SK-N-SH (cell line): ENCODE results near the gene NRIP1. TPM values are rescaled to one million over a fixed set of nuclear protein-coding genes. Genes with fewer than 3 reads are reported as not detected.

Source experiments
- CTCF ChIA-PET: fragments of 300-600, 350-600 bp; formaldehyde crosslinking; extraction: SDS; loops from one replicate; lab custom pipeline; 2021; lab: Yijun Ruan, JAX
- POLR2A ChIA-PET: fragments of 350-600 bp; sonication (Branson Sonifier 250); formaldehyde crosslinking; extraction: SDS; loops from one replicate; lab custom pipeline; 2020; ENCODE audit warnings: antibody characterized with exemption, inconsistent platforms; lab: Yijun Ruan, JAX
- DNase-seq: peaks from one replicate; pipeline ENCODE4 v3.0.0; 2012
- H2AFZ ChIP-seq: fragments of 200-600 bp; sonication (generic); 2 replicates; pipeline ENCODE4 v1.8.1; 2016; ENCODE audit warnings: antibody characterized with exemption, mild to moderate bottlenecking, low read depth
- H3F3A ChIP-seq: fragments of 200-600 bp; sonication (generic); replicated peaks from 2 replicates; pipeline ENCODE3; 2016; ENCODE audit warnings: antibody characterized with exemption, mild to moderate bottlenecking; ENCODE audit not compliant: insufficient read depth
- H3K27ac ChIP-seq, 2 experiments: fragments of 200-500 bp in 1 of 2; fragments of 200-600 bp in 1 of 2; sonication (Bioruptor generic) in 1 of 2; sonication (generic), shearing (Covaris generic) in 1 of 2; 2 replicates each; pipeline versions ENCODE4 v1.5.1 to v1.6.1; 2014 to 2016; ENCODE audit warnings: low read depth in 2 of 2, inconsistent platforms in 1 of 2, low read length in 1 of 2, mild to moderate bottlenecking in 1 of 2, mixed read lengths in 1 of 2
- H3K27me3 ChIP-seq: fragments of 200-600 bp; sonication (generic), shearing (Covaris generic); 2 replicates; pipeline ENCODE4 v1.6.1; 2016; ENCODE audit warnings: mixed run types; ENCODE audit not compliant: insufficient read depth
- H3K36me3 ChIP-seq, 2 experiments: fragments of 200-500 bp in 1 of 2; fragments of 200-600 bp in 1 of 2; sonication (Bioruptor generic) in 1 of 2; sonication (generic) in 1 of 2; replicated peaks in 1 of 2; 2 replicates each; pipeline versions ENCODE3 to v1.5.1; 2014 to 2016; ENCODE audit warnings: low read length in 1 of 2, mild to moderate bottlenecking in 1 of 2; ENCODE audit not compliant: insufficient read depth in 2 of 2, control insufficient read depth in 1 of 2
- H3K4me1 ChIP-seq, 2 experiments: fragments of 200-500 bp in 1 of 2; fragments of 200-600 bp in 1 of 2; sonication (Bioruptor generic) in 1 of 2; sonication (generic), shearing (Covaris generic) in 1 of 2; 2 replicates each; pipeline versions ENCODE4 v1.5.1 to v1.6.1; 2014 to 2016; ENCODE audit warnings: low read depth in 1 of 2, low read length in 1 of 2, mixed run types in 1 of 2; ENCODE audit not compliant: insufficient read depth in 2 of 2, control insufficient read depth in 1 of 2
- H3K4me2 ChIP-seq: fragments of 200-600 bp; sonication (generic), shearing (Covaris generic); 2 replicates; pipeline ENCODE4 v1.6.1; 2017; ENCODE audit warnings: mixed run types
- H3K4me3 ChIP-seq, 2 experiments: fragments of 200-500 bp in 1 of 2; fragments of 200-600 bp in 1 of 2; sonication (Bioruptor generic) in 1 of 2; sonication (generic), shearing (Covaris generic) in 1 of 2; 2 replicates each; pipeline versions ENCODE4 v1.5.1 to v1.8.1; 2014 to 2016; ENCODE audit warnings: low read depth in 2 of 2, inconsistent platforms in 1 of 2, low read length in 1 of 2, mild to moderate bottlenecking in 1 of 2, mixed read lengths in 1 of 2, moderate library complexity in 1 of 2
- H3K79me2 ChIP-seq: fragments of 200-600 bp; sonication (generic); 2 replicates; pipeline ENCODE4 v1.8.1; 2017; ENCODE audit warnings: mild to moderate bottlenecking; ENCODE audit not compliant: insufficient read depth
- H3K9ac ChIP-seq: fragments of 200-600 bp; sonication (generic); 2 replicates; pipeline ENCODE4 v1.6.1; 2017; ENCODE audit warnings: mixed run types
- H3K9me2 ChIP-seq: fragments of 200-600 bp; sonication (generic); 2 replicates; pipeline ENCODE4 v1.6.1; 2017; ENCODE audit warnings: mixed run types
- H3K9me3 ChIP-seq: fragments of 200-600 bp; sonication (generic); 2 replicates; pipeline ENCODE4 v1.6.1; 2017; ENCODE audit warnings: mixed run types, mild to moderate bottlenecking, moderate library complexity
- H4K20me1 ChIP-seq: fragments of 200-600 bp; sonication (generic); 2 replicates; pipeline ENCODE4 v1.6.1; 2017; ENCODE audit warnings: mild to moderate bottlenecking, mixed run types; ENCODE audit not compliant: insufficient read depth
- CHD2 ChIP-seq: fragments of 150-350 bp; IDR thresholded peaks from 2 replicates; pipeline ENCODE4 v1.6.1; 2018; ENCODE audit warnings: low read length; ENCODE audit not compliant: partially characterized antibody
- FOXM1 ChIP-seq: IDR thresholded peaks from 2 replicates; pipeline ENCODE4 v1.4.0; 2012; ENCODE audit warnings: low read depth, mild to moderate bottlenecking
- NRF1 ChIP-seq: IDR thresholded peaks from 2 replicates; pipeline ENCODE4 v1.6.1; 2012; ENCODE audit warnings: low read depth, mild to moderate bottlenecking, low read length
- RCOR1 ChIP-seq: fragments of 150-350 bp; IDR thresholded peaks from 2 replicates; pipeline ENCODE4 v1.6.1; 2017; ENCODE audit warnings: antibody characterized with exemption, low read length
- RFX5 ChIP-seq: IDR thresholded peaks from 2 replicates; pipeline ENCODE4 v1.6.1; 2012; ENCODE audit warnings: mild to moderate bottlenecking, improper control_type of control experiment, low read length
- SIN3A ChIP-seq: IDR thresholded peaks from 2 replicates; pipeline ENCODE4 v1.6.1; 2012; ENCODE audit warnings: low read depth, mild to moderate bottlenecking, low read length, moderate library complexity, borderline replicate concordance
- TCF12 ChIP-seq: IDR thresholded peaks from 2 replicates; pipeline ENCODE4 v1.4.0; 2012
- TEAD4 ChIP-seq: IDR thresholded peaks from 2 replicates; pipeline ENCODE4 v1.4.0; 2012; ENCODE audit warnings: mild to moderate bottlenecking, borderline replicate concordance; ENCODE audit not compliant: insufficient read depth
- WGBS: methylation state at CpG from one replicate; pipeline ENCODE4 v1.1.6; 2017; ENCODE audit warnings: low lambda C conversion rate; 5-methylcytosine and 5-hydroxymethylcytosine counted together
- polyA plus RNA-seq, 3 experiments: library from polyadenylated mRNA; depleted of rRNA; stranded (reverse); fragments of >200 nt; gene quantifications; 2 replicates each; pipeline ENCODE4 v1.2.3, GENCODE V29; 2012
- TF ChIP-seq, protein P1 (sequence below): IDR thresholded peaks from 2 replicates; pipeline ENCODE4 v1.4.0; 2012; ENCODE audit warnings: low read depth
- TF ChIP-seq, protein P2 (sequence below): fragments of 200-600 bp; sonication (generic); IDR thresholded peaks from 2 replicates; pipeline ENCODE4 v1.6.1; 2017; ENCODE audit warnings: antibody characterized with exemption, mild to moderate bottlenecking, moderate library complexity
- TF ChIP-seq, protein P3 (sequence below): IDR thresholded peaks from 2 replicates; pipeline ENCODE4; 2012

Gene NRIP1
- polyA plus RNA-seq, 1 of the 3 experiments (the other 2 are of a cell fraction), result 0.02 TPM

DNA sequence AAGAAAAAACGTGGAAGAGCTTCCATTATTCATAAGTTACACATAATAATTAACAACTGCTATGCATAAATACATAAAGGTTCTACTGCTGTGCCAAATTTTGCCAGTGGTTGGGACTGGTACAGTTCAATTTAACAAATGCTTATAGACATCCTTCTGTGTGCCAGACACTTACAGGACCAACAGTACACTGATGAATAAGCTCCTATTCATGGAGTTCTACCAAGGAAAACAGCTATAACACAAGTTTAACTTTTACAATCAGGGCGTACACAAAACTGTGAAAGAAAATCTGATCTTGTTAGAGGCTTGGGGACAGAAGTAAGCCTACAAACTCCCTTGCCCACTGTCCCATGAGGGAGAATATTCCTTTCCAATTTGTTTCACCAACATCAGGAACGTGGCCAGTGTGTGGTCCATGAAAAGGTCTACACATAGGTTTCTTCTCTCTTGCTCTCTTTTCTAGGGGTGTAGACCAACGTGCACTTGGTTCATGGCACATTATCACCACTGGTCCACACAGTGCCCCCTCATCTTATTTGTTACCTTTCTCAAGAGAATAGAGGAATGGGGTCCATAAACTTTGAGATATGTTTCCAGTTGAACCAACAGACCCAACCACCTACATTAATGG, 10.1 kb downstream of the NRIP1 start:
- no peaks in the 10 kb centered on the region; a peak in 1 of 4 replicates for H3K4me1 ChIP-seq
- 0 out of 2 replicates have a peak, but pooled peaks cover 2% of the 10 kb centered on the region for H3K9me3 ChIP-seq
- ChIA-PET CTCF (interaction anchor here (0.6 kb wide), 1 partner anchor 12 kb away, joined by 3 read pairs; no protein-coding TSS in a partner anchor), POLR2A (no interaction called here)
- H3K9ac ChIP-seq, result no peak overlapping the region
- H3K36me3 ChIP-seq, result no peaks in the 10 kb centered on the region
- no peaks in the 10 kb centered on the region for H3F3A ChIP-seq
- H3K27ac ChIP-seq, result no peak overlapping the region
- no peak overlapping the region for H3K4me3 ChIP-seq
- DNase-seq, result no peak
- H3K27me3 ChIP-seq, result peaks cover 31% of the 10 kb centered on the region; the same call in 1 of the 2 replicates
- H4K20me1 ChIP-seq, result peaks cover 6% of the 10 kb centered on the region
- H3K9me2 ChIP-seq, result no peaks in the 10 kb centered on the region
- no peaks in the 10 kb centered on the region for H3K79me2 ChIP-seq
- no peak overlapping the region for H2AFZ ChIP-seq
- H3K4me2 ChIP-seq, result no peak overlapping the region
- TF ChIP-seq, protein P1, sequence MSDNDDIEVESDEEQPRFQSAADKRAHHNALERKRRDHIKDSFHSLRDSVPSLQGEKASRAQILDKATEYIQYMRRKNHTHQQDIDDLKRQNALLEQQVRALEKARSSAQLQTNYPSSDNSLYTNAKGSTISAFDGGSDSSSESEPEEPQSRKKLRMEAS, result no peak
- no peak for TF ChIP-seq CHD2
- TF ChIP-seq TEAD4, result no peak
- TF ChIP-seq SIN3A, result no peak
- 0% methylated on average over 4 of the region's 4 CpGs for WGBS

DNA sequence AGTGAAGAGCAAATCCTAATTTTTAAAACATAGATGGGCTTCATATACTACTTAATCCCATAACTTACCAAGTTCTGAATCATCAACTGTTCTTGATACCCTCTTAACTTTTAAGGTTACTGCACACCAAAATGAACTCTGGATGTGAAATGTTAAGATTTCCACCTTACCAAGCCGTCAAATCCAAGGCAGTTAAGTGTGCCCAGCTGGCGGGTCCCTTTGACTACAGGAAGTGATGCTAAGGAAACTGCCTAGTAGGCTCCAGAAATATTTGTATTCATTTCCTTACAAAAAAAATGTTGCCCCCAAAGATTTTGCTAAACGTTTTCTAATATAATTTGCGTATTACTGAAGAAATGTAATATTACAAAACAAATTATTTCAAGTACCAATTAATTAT, 10.7 kb downstream of the NRIP1 start:
- DNase-seq, result no peak
- TF ChIP-seq SIN3A (no peak), NRF1 (no peak), FOXM1 (no peak), RCOR1 (no peak), RFX5 (no peak), TCF12 (no peak), CHD2 (no peak)
- TF ChIP-seq, protein P2, sequence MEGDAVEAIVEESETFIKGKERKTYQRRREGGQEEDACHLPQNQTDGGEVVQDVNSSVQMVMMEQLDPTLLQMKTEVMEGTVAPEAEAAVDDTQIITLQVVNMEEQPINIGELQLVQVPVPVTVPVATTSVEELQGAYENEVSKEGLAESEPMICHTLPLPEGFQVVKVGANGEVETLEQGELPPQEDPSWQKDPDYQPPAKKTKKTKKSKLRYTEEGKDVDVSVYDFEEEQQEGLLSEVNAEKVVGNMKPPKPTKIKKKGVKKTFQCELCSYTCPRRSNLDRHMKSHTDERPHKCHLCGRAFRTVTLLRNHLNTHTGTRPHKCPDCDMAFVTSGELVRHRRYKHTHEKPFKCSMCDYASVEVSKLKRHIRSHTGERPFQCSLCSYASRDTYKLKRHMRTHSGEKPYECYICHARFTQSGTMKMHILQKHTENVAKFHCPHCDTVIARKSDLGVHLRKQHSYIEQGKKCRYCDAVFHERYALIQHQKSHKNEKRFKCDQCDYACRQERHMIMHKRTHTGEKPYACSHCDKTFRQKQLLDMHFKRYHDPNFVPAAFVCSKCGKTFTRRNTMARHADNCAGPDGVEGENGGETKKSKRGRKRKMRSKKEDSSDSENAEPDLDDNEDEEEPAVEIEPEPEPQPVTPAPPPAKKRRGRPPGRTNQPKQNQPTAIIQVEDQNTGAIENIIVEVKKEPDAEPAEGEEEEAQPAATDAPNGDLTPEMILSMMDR, result no peak
- TF ChIP-seq, protein P3, sequence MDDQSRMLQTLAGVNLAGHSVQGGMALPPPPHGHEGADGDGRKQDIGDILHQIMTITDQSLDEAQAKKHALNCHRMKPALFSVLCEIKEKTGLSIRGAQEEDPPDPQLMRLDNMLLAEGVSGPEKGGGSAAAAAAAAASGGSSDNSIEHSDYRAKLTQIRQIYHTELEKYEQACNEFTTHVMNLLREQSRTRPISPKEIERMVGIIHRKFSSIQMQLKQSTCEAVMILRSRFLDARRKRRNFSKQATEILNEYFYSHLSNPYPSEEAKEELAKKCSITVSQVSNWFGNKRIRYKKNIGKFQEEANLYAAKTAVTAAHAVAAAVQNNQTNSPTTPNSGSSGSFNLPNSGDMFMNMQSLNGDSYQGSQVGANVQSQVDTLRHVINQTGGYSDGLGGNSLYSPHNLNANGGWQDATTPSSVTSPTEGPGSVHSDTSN, result no peak
- TF ChIP-seq, all 33 proteins: peak for 0
- Histone ChIP-seq H3K27ac (no peak overlapping the region), H2AFZ (no peak overlapping the region), H3K79me2 (no peaks in the 10 kb centered on the region), H3K36me3 (no peaks in the 10 kb centered on the region), H3K4me3 (no peak overlapping the region), H3K9ac (no peak overlapping the region), H3K9me2 (no peaks in the 10 kb centered on the region), H3K9me3 (0 out of 2 replicates have a peak, but pooled peaks cover 2% of the 10 kb centered on the region), H3K4me1 (no peaks in the 10 kb centered on the region; a peak in 1 of 4 replicates), H3K4me2 (no peak overlapping the region), H3K27me3 (peaks cover 31% of the 10 kb centered on the region; the same call in 1 of the 2 replicates), H3F3A (no peaks in the 10 kb centered on the region), H4K20me1 (peaks cover 6% of the 10 kb centered on the region)
- whole genome bisulfite sequencing, result 2% methylated on average over 4 of the region's 4 CpGs
- ChIA-PET POLR2A (no interaction called here), CTCF (interaction anchor here (0.6 kb wide), 1 partner anchor 12 kb away, joined by 3 read pairs; no protein-coding TSS in a partner anchor)
